Epithelial cell of proximal tubule (primary cell): ENCODE measurements around the gene RPS6KA3. TPM values are rescaled to one million over a fixed set of nuclear protein-coding genes. Genes with fewer than 3 reads are reported as not detected.

Experiments used
- DNase-seq: peaks from one replicate; pipeline ENCODE4 v3.0.0-alpha.2; 2011; ENCODE audit warnings: low read depth
- H3K4me3 ChIP-seq: 2 replicates; pipeline ENCODE4 v1.5.1; 2011; ENCODE audit warnings: low read depth, mild to moderate bottlenecking, low read length
- CTCF ChIP-seq: conservative IDR thresholded peaks from 2 replicates; pipeline ENCODE4 v1.5.1; 2012; ENCODE audit warnings: low read depth, mild to moderate bottlenecking, low read length
- total RNA-seq: library from RNA; depleted of rRNA; stranded (reverse); fragments of >200 nt; gene quantifications from 2 replicates; pipeline ENCODE4 v1.2.3, GENCODE V29; 2015

Gene RPS6KA3
- total RNA-seq, 1 donor from 2014 or later, result 17.2 TPM

- DNase-seq, result no peak
- TF ChIP-seq CTCF, result no peak
- no peak overlapping the region for H3K4me3 ChIP-seq
Observed at GRCh38 chrX:20225488-20225833, 41.2 kb downstream of the RPS6KA3 start.

GRCh38 chrX:20224814-20225487, 41.8 kb downstream of the RPS6KA3 start:
- H3K4me3 ChIP-seq, result no peak overlapping the region
- no peak for TF ChIP-seq CTCF
- DNase-seq, result no peak

- H3K4me3 ChIP-seq, result no peak overlapping the region
- TF ChIP-seq CTCF, result no peak
- no peak for DNase-seq
Observed at GRCh38 chrX:20221902-20222301, 44.8 kb downstream of the RPS6KA3 start.

- DNase-seq, result no peak
- no peak overlapping the region for H3K4me3 ChIP-seq
- TF ChIP-seq CTCF, result peak; percentile 23
Observed at GRCh38 chrX:20218836-20219505, 47.7 kb downstream of the RPS6KA3 start.

GRCh38 chrX:20217906-20218305, 48.8 kb downstream of the RPS6KA3 start:
- no peak for DNase-seq
- H3K4me3 ChIP-seq, result no peak overlapping the region
- no peak for TF ChIP-seq CTCF

GRCh38 chrX:20217271-20217670, 49.4 kb downstream of the RPS6KA3 start:
- no peak for DNase-seq
- no peak for TF ChIP-seq CTCF
- H3K4me3 ChIP-seq, result no peak overlapping the region

GRCh38 chrX:20215565-20215964, 51.1 kb downstream of the RPS6KA3 start:
- no peak for DNase-seq
- no peak for TF ChIP-seq CTCF
- H3K4me3 ChIP-seq, result no peak overlapping the region
